K562 (cell line): ENCODE results near the gene NR1I3. TPM values are rescaled to one million over a fixed set of nuclear protein-coding genes. Genes with fewer than 3 reads are reported as not detected.
A peak's percentile ranks its signal among the peaks of the same experiment; 100 is the strongest.

Experiments
- ARID1B ChIP-seq: fragments of 450-650 bp; IDR thresholded peaks from 2 replicates; pipeline ENCODE4 v1.6.1; 2016; ENCODE audit warnings: antibody characterized with exemption, mild to moderate bottlenecking, inconsistent platforms
- CCNT2 ChIP-seq: IDR thresholded peaks from 2 replicates; pipeline ENCODE4 v1.6.1; 2011; ENCODE audit warnings: borderline replicate concordance, low read depth, mild to moderate bottlenecking, moderate library complexity, mixed read lengths, low read length; ENCODE audit not compliant: insufficient read length; ENCODE audit errors: extremely low read depth
- CTBP1 ChIP-seq: fragments of 450-650 bp; IDR thresholded peaks from 2 replicates; pipeline ENCODE4 v1.6.1; 2016; ENCODE audit warnings: borderline replicate concordance
- CXXC5 ChIP-seq: fragments of 250-450 bp; sonication (Bioruptor Pico); IDR thresholded peaks from 2 replicates; pipeline ENCODE4 v1.8.0; 2022; ENCODE audit warnings: inconsistent platforms, mild to moderate bottlenecking, moderate library complexity
- DEAF1 ChIP-seq: fragments of 450-650 bp; formaldehyde crosslinking; IDR thresholded peaks from 2 replicates; pipeline ENCODE4 v1.4.0; 2020; ENCODE audit warnings: mild to moderate bottlenecking, moderate library complexity
- E2F1 ChIP-seq: sonication (generic); formaldehyde crosslinking; IDR thresholded peaks from 2 replicates; pipeline ENCODE4 v1.8.1; 2023; ENCODE audit warnings: mild to moderate bottlenecking, missing genetic modification reagents, moderate library complexity
- HMG20A ChIP-seq: fragments of 450-650 bp; formaldehyde crosslinking; conservative IDR thresholded peaks from 2 replicates; pipeline ENCODE4 v1.4.0; 2020; ENCODE audit warnings: mild to moderate bottlenecking, mixed read lengths
- JUN ChIP-seq, 2 experiments: sonication (generic) in 1 of 2; formaldehyde crosslinking in 1 of 2; IDR thresholded peaks; 2 replicates each; pipeline versions ENCODE4 v1.6.1 to v1.8.0; 2012 to 2022; ENCODE audit warnings: borderline replicate concordance in 2 of 2, mild to moderate bottlenecking in 2 of 2, improper control_type of control experiment in 1 of 2, low read depth in 1 of 2, low read length in 1 of 2, missing genetic modification reagents in 1 of 2
- MECOM ChIP-seq: fragments of 250-450 bp; sonication (Bioruptor Pico); IDR thresholded peaks from 2 replicates; pipeline ENCODE4 v1.8.0; 2022; ENCODE audit warnings: inconsistent platforms
- NCOA2 ChIP-seq, 2 experiments: fragments of 450-650 bp; IDR thresholded peaks; 2 replicates each; pipeline ENCODE4 v1.6.1; 2018; ENCODE audit warnings: mild to moderate bottlenecking in 2 of 2, moderate library complexity in 1 of 2; ENCODE audit not compliant: partially characterized antibody in 2 of 2
- POLR2AphosphoS2 ChIP-seq: IDR thresholded peaks from 2 replicates; pipeline ENCODE4 v1.6.1; 2012; ENCODE audit warnings: low read length, improper control_type of control experiment
- PTBP1 ChIP-seq: fragments of 200-400 bp; formaldehyde crosslinking; IDR thresholded peaks from 2 replicates; pipeline ENCODE4 v1.6.1; 2017; ENCODE audit warnings: low read depth, low read length
- SMAD1 ChIP-seq: fragments of 150-350 bp; IDR thresholded peaks from 2 replicates; pipeline ENCODE4 v1.6.1; 2014; ENCODE audit warnings: low read length, low read depth; ENCODE audit not compliant: partially characterized antibody
- TFAP4 ChIP-seq: sonication (generic); formaldehyde crosslinking; IDR thresholded peaks from 2 replicates; pipeline ENCODE4 v1.8.0; 2022; ENCODE audit warnings: missing genetic modification reagents, mild to moderate bottlenecking, moderate library complexity, borderline replicate concordance
- THRB ChIP-seq: fragments of 450-650 bp; formaldehyde crosslinking; conservative IDR thresholded peaks from 2 replicates; pipeline ENCODE4 v1.4.0; 2022; ENCODE audit warnings: mild to moderate bottlenecking, missing genetic modification characterization
- U2AF1 ChIP-seq: fragments of 200-400 bp; formaldehyde crosslinking; optimal IDR thresholded peaks from 2 replicates; pipeline ENCODE3; 2017; ENCODE audit warnings: mild to moderate bottlenecking, low read depth, low read length, moderate library complexity
- ZNF277 ChIP-seq: fragments of 250-450 bp; sonication (Bioruptor Pico); IDR thresholded peaks from 2 replicates; pipeline ENCODE4 v1.8.0; 2022; ENCODE audit warnings: inconsistent platforms, mild to moderate bottlenecking, moderate library complexity, borderline replicate concordance
- ZNF436 ChIP-seq: fragments of 250-450, 450-650 bp; sonication (Bioruptor Pico); formaldehyde crosslinking; IDR thresholded peaks from 2 replicates; pipeline ENCODE4 v1.7.0; 2020; ENCODE audit warnings: mild to moderate bottlenecking
- ZNF75A ChIP-seq: fragments of 450-650 bp; formaldehyde crosslinking; IDR thresholded peaks from 2 replicates; pipeline ENCODE4 v1.4.0; 2020; ENCODE audit warnings: mild to moderate bottlenecking
- polyA plus RNA-seq, 8 experiments: library from polyadenylated mRNA; depleted of rRNA in 4 of 8; stranded (reverse) in 5 of 8; unstranded in 3 of 8; fragments of >200 nt; fragmentation: Nextera tagmentation in 2 of 8; fragmentation: Illumina TruSeq in 1 of 8; extraction: Ambion mirVana in 2 of 8; extraction: Trizol in 1 of 8; gene quantifications; 2 replicates each; pipeline versions ENCODE4 v1.2.1 to v1.2.3, GENCODE V29; 2011 to 2014; ENCODE audit warnings: inconsistent platforms in 1 of 8, missing spikeins in 1 of 8
- total RNA-seq, 7 experiments: library from RNA; depleted of rRNA in 6 of 7; stranded (reverse); fragments of >200 nt in 6 of 7; fragmentation: Illumina TruSeq in 2 of 7; extraction: Trizol in 2 of 7; gene quantifications; 2 replicates each; pipeline versions ENCODE4 v1.2.1 to v1.2.3, GENCODE V29; 2011 to 2021; ENCODE audit warnings: low replicate concordance in 1 of 7

The NR1I3 gene
- total and polyA plus RNA-seq, 9 of the 15 experiments (the other 6 are each of a cell fraction or from before 2014, with no cell fraction given): 0.11 TPM; not detected in 8

GRCh38 chr1:161225534-161226319, 12.3 kb downstream of the NR1I3 start, which contains the start of gene TOMM40L (continued):
- TF ChIP-seq CTBP1 (no peak; the same call in 1 of the 2 replicates), ARID1B (no peak), PTBP1 (no peak), HMG20A (CRISPR knock-in tag) (no peak), NCOA2 (IDR thresholded peaks at IDR 0.05; ENCODE audit: partially characterized antibody in 2 of 2) (no peak), CXXC5 (CRISPR knock-in tag) (peak; percentile 45; the same call in 1 of the 2 replicates), DEAF1 (CRISPR knock-in tag) (0 out of 2 replicates have a peak, but pooled peaks have one; percentile 22), POLR2AphosphoS2 (no peak), MECOM (CRISPR knock-in tag) (no peak), E2F1 (CRISPR knock-in tag) (peak; percentile 35; the same call in 1 of the 2 replicates), THRB (CRISPR knock-in tag) (no peak; the same call in 1 of the 2 replicates), JUN (IDR thresholded peaks at IDR 0.05; ENCODE audit: borderline replicate concordance, low read depth, low read length) (peak; percentile 4; the same call in 1 of the 2 replicates), JUN (CRISPR knock-in tag; IDR thresholded peaks at IDR 0.05; ENCODE audit: borderline replicate concordance) (no peak), ZNF277 (no peak), ZNF436 (CRISPR knock-in tag) (no peak), CCNT2 (no peak), TFAP4 (CRISPR knock-in tag) (peak; percentile 22; the same call in 1 of the 2 replicates), ZNF75A (CRISPR knock-in tag) (no peak), SMAD1 (no peak), U2AF1 (no peak)
